OCI-LY7 (cell line): ENCODE data around the gene CPZ.

Experiments
- CTCF ChIP-seq: fragments of 200-600 bp; sonication (generic); conservative IDR thresholded peaks from 2 replicates; pipeline ENCODE4 v1.5.1; 2014; ENCODE audit warnings: mild to moderate bottlenecking, antibody characterized with exemption, low read length, moderate library complexity, mixed read lengths
- EZH2phosphoT487 ChIP-seq: fragments of 200-600 bp; sonication (generic); IDR thresholded peaks from 2 replicates; pipeline ENCODE4 v1.6.1; 2018; ENCODE audit warnings: low read depth, borderline replicate concordance, mild to moderate bottlenecking, mixed run types, antibody characterized with exemption, low read length, moderate library complexity, mixed read lengths

DNA sequence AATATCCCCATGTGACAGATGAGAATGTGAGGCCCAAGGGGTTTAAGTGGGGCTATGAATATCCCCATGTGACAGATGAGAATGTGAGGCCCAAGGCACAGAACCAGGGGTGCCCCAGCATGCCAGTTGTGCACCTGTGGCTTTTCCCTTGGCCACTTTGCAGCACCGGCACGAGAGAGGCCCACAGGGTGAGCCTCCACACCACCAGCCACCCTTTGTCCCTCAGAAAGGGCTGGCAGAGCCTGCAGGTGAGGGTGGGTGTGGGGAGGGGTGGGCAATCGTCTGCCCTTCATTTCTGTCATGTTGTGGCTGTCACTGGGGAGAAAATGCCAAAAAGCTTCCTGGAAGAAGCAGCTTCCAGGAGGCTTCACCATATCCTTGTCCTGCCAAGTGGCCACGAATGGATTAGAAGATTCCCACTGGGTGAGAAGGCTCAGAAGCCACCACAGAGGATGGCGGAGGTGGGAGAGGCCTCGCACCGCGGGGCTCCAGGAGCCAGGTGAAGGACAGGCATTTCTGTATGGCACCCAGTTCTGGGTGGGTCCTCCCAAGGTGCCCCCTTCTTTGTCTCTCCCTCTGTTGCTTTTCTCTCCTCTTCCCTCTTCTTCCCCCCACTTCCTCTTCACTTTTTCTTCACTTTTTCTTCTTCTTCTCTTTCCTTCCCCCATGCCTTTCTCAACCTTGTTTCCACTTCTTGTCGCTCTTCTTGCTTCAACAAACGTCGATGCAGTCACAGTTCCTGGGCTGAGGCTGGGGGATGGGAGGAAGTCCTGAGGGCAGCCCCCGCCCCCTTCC is 12.8 kb upstream of the CPZ start:
- TF ChIP-seq CTCF (no peak), EZH2phosphoT487 (no peak)
